IMR-90 (cell line): Measurements from ENCODE around the gene LTBP1. TPM values are rescaled to one million over a fixed set of nuclear protein-coding genes. Genes with fewer than 3 reads are reported as not detected.

ENCODE experiments used
- ATAC-seq: fragments of 200-7000 bp; cut with Tn5 transposase; 2 replicates; pipeline ENCODE4 v1.9.1; 2020; ENCODE audit warnings: low read depth, mild to moderate bottlenecking, moderate library complexity
- BruUV-seq: library from RNA; stranded (reverse); fragments of 400-500 nt; replicated peaks from 2 replicates; lab custom pipeline; 2021; lab: Mats Ljungman, UMichigan
- CTCF ChIA-PET: fragments of 300-600 bp; formaldehyde crosslinking; extraction: SDS; loops from one replicate; lab custom pipeline; 2021; ENCODE audit warnings: antibody characterized with exemption; lab: Yijun Ruan, JAX
- POLR2A ChIA-PET: fragments of 300-600 bp; sonication (Branson Sonifier 250); formaldehyde crosslinking; loops from one replicate; lab custom pipeline; 2022; ENCODE audit warnings: antibody characterized with exemption; ENCODE audit not compliant: unreplicated experiment; lab: Charles Lee
- DNase-seq: peaks from one replicate; pipeline ENCODE4 v3.0.0; 2013
- H2AFZ ChIP-seq: replicated peaks from 2 replicates; pipeline ENCODE3; 2013; ENCODE audit warnings: low read length, mild to moderate bottlenecking; ENCODE audit not compliant: poor library complexity
- H2AK5ac ChIP-seq: 2 replicates; pipeline ENCODE4 v1.6.1; 2013; ENCODE audit warnings: low read depth, low read length, inconsistent platforms
- H2AK9ac ChIP-seq: replicated peaks from 2 replicates; pipeline ENCODE3; 2013; ENCODE audit warnings: mild to moderate bottlenecking, low read depth, low read length, moderate library complexity; ENCODE audit not compliant: poor library complexity
- H2BK120ac ChIP-seq: 2 replicates; pipeline ENCODE4 v1.6.1; 2013; ENCODE audit warnings: low read depth, low read length, inconsistent platforms
- H2BK15ac ChIP-seq: 3 replicates; pipeline ENCODE4 v1.6.1; 2013; ENCODE audit warnings: low read depth, low read length, inconsistent platforms
- H2BK20ac ChIP-seq: 2 replicates; pipeline ENCODE4 v1.6.1; 2013; ENCODE audit warnings: low read depth, mild to moderate bottlenecking, inconsistent platforms, low read length, moderate library complexity
- H2BK5ac ChIP-seq: 2 replicates; pipeline ENCODE4 v1.6.1; 2013; ENCODE audit warnings: mild to moderate bottlenecking, low read depth, low read length, inconsistent platforms; ENCODE audit not compliant: poor library complexity, severe bottlenecking
- H3K14ac ChIP-seq: replicated peaks from 2 replicates; pipeline ENCODE4 v1.6.1; 2013; ENCODE audit warnings: low read depth, low read length, inconsistent platforms
- H3K18ac ChIP-seq: 2 replicates; pipeline ENCODE4 v1.6.1; 2013; ENCODE audit warnings: low read depth, low read length, control low read depth
- H3K23ac ChIP-seq: 2 replicates; pipeline ENCODE4 v1.6.1; 2013; ENCODE audit warnings: low read depth, low read length, inconsistent platforms
- H3K27ac ChIP-seq: 2 replicates; pipeline ENCODE4 v1.5.1; 2013; ENCODE audit warnings: mild to moderate bottlenecking, control low read depth, low read length; ENCODE audit not compliant: insufficient read depth
- H3K27me3 ChIP-seq: 2 replicates; pipeline ENCODE4 v1.6.1; 2013; ENCODE audit warnings: low read length; ENCODE audit not compliant: control insufficient read depth, insufficient read depth
- H3K36me3 ChIP-seq: 2 replicates; pipeline ENCODE4 v1.6.1; 2013; ENCODE audit warnings: low read length, mixed read lengths; ENCODE audit not compliant: control insufficient read depth, insufficient read depth
- H3K4ac ChIP-seq: 2 replicates; pipeline ENCODE4 v1.6.1; 2013; ENCODE audit warnings: low read depth, low read length, inconsistent platforms
- H3K4me1 ChIP-seq: 2 replicates; pipeline ENCODE4 v1.6.1; 2013; ENCODE audit warnings: low read length, mixed read lengths; ENCODE audit not compliant: control insufficient read depth, insufficient read depth
- H3K4me2 ChIP-seq: 2 replicates; pipeline ENCODE4 v1.6.1; 2013; ENCODE audit warnings: low read depth, mild to moderate bottlenecking, control low read depth, low read length, moderate library complexity
- H3K4me3 ChIP-seq: 2 replicates; pipeline ENCODE4 v1.5.1; 2013; ENCODE audit warnings: low read depth, mild to moderate bottlenecking, control low read depth, low read length, moderate library complexity; ENCODE audit not compliant: insufficient read depth
- H3K56ac ChIP-seq: 2 replicates; pipeline ENCODE4 v1.6.1; 2013; ENCODE audit warnings: low read length, inconsistent platforms; ENCODE audit not compliant: insufficient read depth; ENCODE audit errors: extremely low read depth
- H3K79me1 ChIP-seq, 2 experiments: 2 replicates each; pipeline ENCODE4 v1.6.1; 2013; ENCODE audit warnings: low read length in 2 of 2, inconsistent platforms in 1 of 2, low read depth in 1 of 2
- H3K9ac ChIP-seq: 2 replicates; pipeline ENCODE4 v1.6.1; 2013; ENCODE audit warnings: low read depth, low read length, control low read depth
- H3K9me1 ChIP-seq: 2 replicates; pipeline ENCODE4 v1.6.1; 2013; ENCODE audit warnings: low read length, inconsistent platforms; ENCODE audit not compliant: insufficient read depth
- H3K9me3 ChIP-seq: 2 replicates; pipeline ENCODE4 v1.6.1; 2013; ENCODE audit warnings: low read length; ENCODE audit not compliant: control insufficient read depth, insufficient read depth
- H4K20me1 ChIP-seq: 2 replicates; pipeline ENCODE4 v1.6.1; 2013; ENCODE audit warnings: low read length, inconsistent platforms; ENCODE audit not compliant: insufficient read depth
- H4K5ac ChIP-seq: 2 replicates; pipeline ENCODE4 v1.6.1; 2013; ENCODE audit warnings: mild to moderate bottlenecking, low read depth, low read length, control low read depth
- H4K8ac ChIP-seq, 2 experiments: 2 replicates each; pipeline ENCODE4 v1.6.1; 2013; ENCODE audit warnings: low read depth in 2 of 2, low read length in 2 of 2, control low read depth in 1 of 2, inconsistent platforms in 1 of 2
- H4K91ac ChIP-seq: 2 replicates; pipeline ENCODE4 v1.6.1; 2013; ENCODE audit warnings: low read depth, low read length, inconsistent platforms; ENCODE audit not compliant: insufficient read depth
- BHLHE40 ChIP-seq: fragments of 150-350 bp; IDR thresholded peaks from 2 replicates; pipeline ENCODE4 v1.6.1; 2016; ENCODE audit warnings: mild to moderate bottlenecking, low read depth, low read length
- CEBPB ChIP-seq: IDR thresholded peaks from 2 replicates; pipeline ENCODE4 v1.6.1; 2012; ENCODE audit warnings: low read depth, low read length, improper control_type of control experiment
- FOS ChIP-seq: fragments of 150-350 bp; IDR thresholded peaks from 2 replicates; pipeline ENCODE4 v1.6.1; 2016; ENCODE audit warnings: low read depth, low read length
- MAFK ChIP-seq: IDR thresholded peaks from 2 replicates; pipeline ENCODE4 v1.6.1; 2012; ENCODE audit warnings: low read depth, low read length, improper control_type of control experiment
- MAZ ChIP-seq: IDR thresholded peaks from 2 replicates; pipeline ENCODE4 v1.6.1; 2012; ENCODE audit warnings: low read depth, mild to moderate bottlenecking, low read length, improper control_type of control experiment, moderate library complexity, borderline replicate concordance
- MXI1 ChIP-seq: IDR thresholded peaks from 2 replicates; pipeline ENCODE4 v1.6.1; 2012; ENCODE audit warnings: low read depth, mild to moderate bottlenecking, low read length, moderate library complexity, borderline replicate concordance
- NFE2L2 ChIP-seq: fragments of 150-350 bp; IDR thresholded peaks from 2 replicates; pipeline ENCODE4 v1.6.1; 2016; ENCODE audit warnings: low read depth, mild to moderate bottlenecking, low read length
- POLR2A ChIP-seq: IDR thresholded peaks from 2 replicates; pipeline ENCODE4 v1.6.1; 2012; ENCODE audit warnings: mild to moderate bottlenecking, low read depth, low read length
- RAD21 ChIP-seq: IDR thresholded peaks from 2 replicates; pipeline ENCODE4 v1.6.1; 2012; ENCODE audit warnings: low read length, improper control_type of control experiment
- RCOR1 ChIP-seq: IDR thresholded peaks from 2 replicates; pipeline ENCODE4 v1.6.1; 2012; ENCODE audit warnings: mild to moderate bottlenecking, low read length, improper control_type of control experiment; ENCODE audit not compliant: insufficient replicate concordance
- RFX5 ChIP-seq: IDR thresholded peaks from 2 replicates; pipeline ENCODE4 v1.8.0; 2012; ENCODE audit warnings: low read depth, mild to moderate bottlenecking, low read length, moderate library complexity
- SMC3 ChIP-seq: fragments of 150-350 bp; IDR thresholded peaks from 2 replicates; pipeline ENCODE4 v1.6.1; 2016; ENCODE audit warnings: low read depth, mild to moderate bottlenecking, antibody characterized with exemption, low read length, moderate library complexity
- WGBS, 2 experiments: methylation state at CpG; one replicate each; pipeline versions ENCODE4 v1.1.5 to v1.1.7; 2013; ENCODE audit warnings: missing lambda C conversion rate in 2 of 2; ENCODE audit not compliant: insufficient read length in 1 of 2; ENCODE audit errors: extremely low coverage in 2 of 2; 5-methylcytosine and 5-hydroxymethylcytosine counted together
- dilution Hi-C: fragments of 300-500 bp; cut with HindIII; formaldehyde crosslinking; loops from one replicate; pipeline ENCODE4 v1.14.3; 2018; ENCODE audit warnings: low sequenced_read_pairs; ENCODE audit not compliant: unreplicated experiment
- in situ Hi-C: fragments of 300-500 bp; cut with MboI; formaldehyde crosslinking; loops from 3 replicates; pipeline ENCODE4 v1.14.3; 2019; ENCODE audit warnings: low sequenced_read_pairs, inconsistent platforms, mixed read lengths
- intact Hi-C: fragments of 100-400 bp; cut with micrococcal nuclease; formaldehyde crosslinking; loops from 2 replicates; pipeline ENCODE4 v1.10.0; 2022
- polyA plus RNA-seq, 3 experiments: library from polyadenylated mRNA; depleted of rRNA; stranded (reverse); fragments of >200 nt; gene quantifications; 2 replicates each; pipeline ENCODE4 v1.2.3, GENCODE V29; 2012; ENCODE audit warnings: low replicate concordance in 1 of 3
- total RNA-seq: library from RNA; depleted of rRNA; stranded (reverse); fragments of >200 nt; gene quantifications from 2 replicates; pipeline ENCODE4 v1.2.3, GENCODE V29; 2012
- TF ChIP-seq, protein P1 (sequence below): fragments of 150-350 bp; IDR thresholded peaks from 2 replicates; pipeline ENCODE4 v1.6.1; 2017; ENCODE audit warnings: mild to moderate bottlenecking, antibody characterized with exemption, low read length, low read depth
- TF ChIP-seq, protein P2 (sequence below): conservative IDR thresholded peaks from 2 replicates; pipeline ENCODE4 v1.5.1; 2012; ENCODE audit warnings: mild to moderate bottlenecking, low read depth, low read length, improper control_type of control experiment

Gene LTBP1
- total and polyA plus RNA-seq, 2 of the 4 experiments (the other 2 are of a cell fraction): 235 to 326 TPM

DNA sequence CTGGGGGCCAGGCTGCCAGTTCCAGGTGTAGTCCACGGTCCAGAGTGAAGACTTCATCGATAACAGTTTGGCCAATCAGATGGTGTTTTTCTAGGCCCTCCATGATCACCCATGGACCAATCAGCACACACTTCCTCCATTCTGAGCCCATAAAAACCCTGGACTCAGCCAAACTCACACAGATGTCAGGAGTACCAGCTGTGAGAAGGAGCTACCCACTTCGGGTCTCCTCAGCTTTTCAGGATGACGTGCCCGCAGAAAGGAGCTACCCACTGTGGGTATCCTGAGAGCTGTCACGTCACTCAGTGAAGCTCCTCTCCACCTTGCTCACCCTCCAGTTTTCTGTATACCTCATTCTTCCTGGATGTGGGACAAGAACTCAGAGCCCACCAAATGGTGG lies 319.7 kb downstream of the LTBP1 start:
- no peak overlapping the region for H3K4me2 ChIP-seq
- H3K14ac ChIP-seq: no peak overlapping the region
- H2BK5ac ChIP-seq: no peak overlapping the region
- no peak overlapping the region for H3K4me3 ChIP-seq
- no peak overlapping the region for H2AK5ac ChIP-seq
- peaks cover 4% of the 10 kb centered on the region for H3K4me1 ChIP-seq
- H2BK20ac ChIP-seq: no peak overlapping the region
- peaks cover 6% of the 10 kb centered on the region for H3K9me3 ChIP-seq
- H3K23ac ChIP-seq: no peak overlapping the region
- intact Hi-C loops (no loop called here), dilution Hi-C loops (no loop called here), in situ Hi-C loops (loop anchor here (10.0 to 25.0 kb wide), 2 partner anchors 229 to 482 kb away; no protein-coding TSS in a partner anchor)
- CTCF ChIA-PET: no interaction called here
- H2AK9ac ChIP-seq: no peak overlapping the region
- H2BK15ac ChIP-seq: no peak overlapping the region
- no peak overlapping the region for H3K9ac ChIP-seq
- no peak overlapping the region for H4K8ac ChIP-seq
- TF ChIP-seq RAD21 (no peak), CEBPB (no peak), MXI1 (no peak), BHLHE40 (no peak), RFX5 (no peak), SMC3 (no peak), FOS (no peak), RCOR1 (no peak), NFE2L2 (no peak), POLR2A (no peak), MAZ (no peak), MAFK (no peak)
- TF ChIP-seq, protein P1, sequence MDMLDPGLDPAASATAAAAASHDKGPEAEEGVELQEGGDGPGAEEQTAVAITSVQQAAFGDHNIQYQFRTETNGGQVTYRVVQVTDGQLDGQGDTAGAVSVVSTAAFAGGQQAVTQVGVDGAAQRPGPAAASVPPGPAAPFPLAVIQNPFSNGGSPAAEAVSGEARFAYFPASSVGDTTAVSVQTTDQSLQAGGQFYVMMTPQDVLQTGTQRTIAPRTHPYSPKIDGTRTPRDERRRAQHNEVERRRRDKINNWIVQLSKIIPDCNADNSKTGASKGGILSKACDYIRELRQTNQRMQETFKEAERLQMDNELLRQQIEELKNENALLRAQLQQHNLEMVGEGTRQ: no peak
- TF ChIP-seq, protein P2, sequence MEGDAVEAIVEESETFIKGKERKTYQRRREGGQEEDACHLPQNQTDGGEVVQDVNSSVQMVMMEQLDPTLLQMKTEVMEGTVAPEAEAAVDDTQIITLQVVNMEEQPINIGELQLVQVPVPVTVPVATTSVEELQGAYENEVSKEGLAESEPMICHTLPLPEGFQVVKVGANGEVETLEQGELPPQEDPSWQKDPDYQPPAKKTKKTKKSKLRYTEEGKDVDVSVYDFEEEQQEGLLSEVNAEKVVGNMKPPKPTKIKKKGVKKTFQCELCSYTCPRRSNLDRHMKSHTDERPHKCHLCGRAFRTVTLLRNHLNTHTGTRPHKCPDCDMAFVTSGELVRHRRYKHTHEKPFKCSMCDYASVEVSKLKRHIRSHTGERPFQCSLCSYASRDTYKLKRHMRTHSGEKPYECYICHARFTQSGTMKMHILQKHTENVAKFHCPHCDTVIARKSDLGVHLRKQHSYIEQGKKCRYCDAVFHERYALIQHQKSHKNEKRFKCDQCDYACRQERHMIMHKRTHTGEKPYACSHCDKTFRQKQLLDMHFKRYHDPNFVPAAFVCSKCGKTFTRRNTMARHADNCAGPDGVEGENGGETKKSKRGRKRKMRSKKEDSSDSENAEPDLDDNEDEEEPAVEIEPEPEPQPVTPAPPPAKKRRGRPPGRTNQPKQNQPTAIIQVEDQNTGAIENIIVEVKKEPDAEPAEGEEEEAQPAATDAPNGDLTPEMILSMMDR: no peak
- no peak overlapping the region for H3K18ac ChIP-seq
- peaks cover 41% of the 10 kb centered on the region for H3K36me3 ChIP-seq
- no peak overlapping the region for H2AFZ ChIP-seq
- H3K27ac ChIP-seq: no peak overlapping the region
- no peak overlapping the region for H4K5ac ChIP-seq
- peaks cover 9% of the 10 kb centered on the region; the same call in 1 of the 2 replicates for H3K9me1 ChIP-seq
- no peak overlapping the region for H3K56ac ChIP-seq
- WGBS, 2 experiments: 100% methylated on average over 2 of the region's 6 CpGs; no CpG with 5 or more reads in 1 of the 2 experiments
- DNase-seq: no peak
- ATAC-seq: no peak
- H2BK120ac ChIP-seq: no peak overlapping the region
- H4K91ac ChIP-seq: no peak overlapping the region
- peaks cover 8 to 45% of the 10 kb centered on the region in 2 experiments for H3K79me1 ChIP-seq
- no TSS peak for BruUV-seq
- no peaks in the 10 kb centered on the region for H4K20me1 ChIP-seq
- H3K27me3 ChIP-seq: no peaks in the 10 kb centered on the region
- no peak overlapping the region for H3K4ac ChIP-seq
- POLR2A ChIA-PET: interaction anchor here (0.5 kb wide), 1 partner anchor 305 kb away, joined by 4 read pairs; no protein-coding TSS in a partner anchor
